GM04503 (cell line): Measurements from ENCODE around the gene UBE2E2.

Experiments
- DNase-seq: peaks from one replicate; pipeline ENCODE4 v3.0.0-alpha.2; 2012; ENCODE audit warnings: low read depth

UBE2E2 gene

DNA sequence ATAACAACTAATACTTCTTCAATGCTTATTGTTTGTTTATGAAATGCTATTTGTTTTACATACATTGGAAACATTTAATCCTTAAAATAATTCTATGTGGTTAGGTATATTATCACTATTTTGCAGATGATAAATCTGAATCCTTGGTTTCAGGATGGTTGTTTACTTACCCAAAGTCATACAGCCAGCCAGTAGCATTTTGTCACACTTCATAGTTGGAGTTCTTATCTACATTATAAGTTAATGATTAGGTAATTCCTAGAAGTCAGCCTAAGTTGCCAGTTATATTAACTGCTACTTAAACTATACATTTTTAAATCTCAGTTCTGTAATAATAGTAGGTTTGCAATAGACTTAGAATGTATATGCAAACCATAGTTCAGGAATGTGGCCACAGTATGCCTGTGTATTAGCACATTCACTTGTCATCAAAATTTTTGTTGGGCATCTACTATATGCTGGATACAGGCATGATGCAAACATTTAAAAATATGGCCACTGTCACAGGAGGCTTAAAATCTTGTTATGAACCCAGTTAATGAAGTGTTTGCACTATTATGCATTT lies 187.9 kb downstream of the UBE2E2 start:
- no peak for DNase-seq

DNA sequence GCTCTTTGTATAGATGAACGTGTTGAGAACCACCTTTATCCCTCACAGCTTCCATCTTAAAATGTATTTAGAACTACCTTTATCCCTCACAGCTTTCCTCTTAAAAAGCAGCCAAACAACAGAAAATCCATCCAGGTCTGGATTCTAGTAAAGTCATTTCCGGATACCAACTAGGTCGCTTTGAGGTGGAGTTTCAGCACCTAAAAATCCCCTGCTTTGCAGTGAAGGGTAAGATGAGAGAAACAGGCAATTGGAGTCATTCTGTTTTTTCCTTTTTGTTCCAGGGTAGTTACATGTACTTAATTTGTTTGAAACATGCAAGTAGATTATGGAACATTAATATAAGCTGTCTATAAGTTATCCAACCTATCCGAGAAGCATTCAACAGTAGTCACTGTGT lies 192.0 kb downstream of the UBE2E2 start:
- no peak for DNase-seq

DNA sequence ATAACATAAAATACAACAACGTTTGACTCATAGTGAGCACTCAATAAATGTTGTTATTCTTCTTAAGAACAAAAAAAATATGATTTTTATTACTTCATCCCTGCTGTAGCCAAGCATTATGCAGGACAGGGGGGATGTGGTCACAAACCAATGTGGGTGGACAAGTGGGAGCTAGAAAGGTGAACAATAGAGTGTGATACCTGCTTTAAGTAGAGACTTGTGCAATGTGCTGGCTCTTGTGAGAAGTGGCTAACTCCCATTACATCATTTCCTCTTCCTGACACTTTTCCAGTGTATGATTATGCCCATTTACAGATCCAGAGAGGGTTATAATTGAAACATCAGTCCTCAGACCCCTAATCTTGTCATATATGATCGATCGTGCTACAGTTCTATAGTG lies 193.6 kb downstream of the UBE2E2 start:
- DNase-seq, result no peak

DNA sequence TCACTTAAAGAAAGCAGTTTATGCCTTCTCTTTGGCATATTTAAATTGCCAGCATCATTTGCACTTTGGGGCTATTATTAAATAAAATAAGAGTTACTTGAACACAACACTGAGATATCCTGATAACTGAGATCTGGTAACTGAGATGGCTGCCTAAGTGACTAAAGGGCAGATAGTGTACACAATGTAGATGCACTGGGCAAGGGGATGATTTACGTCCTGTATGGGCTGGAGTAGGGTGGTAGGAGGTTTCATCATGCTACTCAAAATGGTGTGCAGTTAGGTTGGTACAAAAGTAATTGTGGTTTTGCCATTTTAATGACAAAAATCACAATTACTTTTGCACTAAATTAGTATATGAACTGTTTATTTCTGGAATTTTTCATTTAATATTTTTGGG lies 196.1 kb downstream of the UBE2E2 start:
- no peak for DNase-seq

DNA sequence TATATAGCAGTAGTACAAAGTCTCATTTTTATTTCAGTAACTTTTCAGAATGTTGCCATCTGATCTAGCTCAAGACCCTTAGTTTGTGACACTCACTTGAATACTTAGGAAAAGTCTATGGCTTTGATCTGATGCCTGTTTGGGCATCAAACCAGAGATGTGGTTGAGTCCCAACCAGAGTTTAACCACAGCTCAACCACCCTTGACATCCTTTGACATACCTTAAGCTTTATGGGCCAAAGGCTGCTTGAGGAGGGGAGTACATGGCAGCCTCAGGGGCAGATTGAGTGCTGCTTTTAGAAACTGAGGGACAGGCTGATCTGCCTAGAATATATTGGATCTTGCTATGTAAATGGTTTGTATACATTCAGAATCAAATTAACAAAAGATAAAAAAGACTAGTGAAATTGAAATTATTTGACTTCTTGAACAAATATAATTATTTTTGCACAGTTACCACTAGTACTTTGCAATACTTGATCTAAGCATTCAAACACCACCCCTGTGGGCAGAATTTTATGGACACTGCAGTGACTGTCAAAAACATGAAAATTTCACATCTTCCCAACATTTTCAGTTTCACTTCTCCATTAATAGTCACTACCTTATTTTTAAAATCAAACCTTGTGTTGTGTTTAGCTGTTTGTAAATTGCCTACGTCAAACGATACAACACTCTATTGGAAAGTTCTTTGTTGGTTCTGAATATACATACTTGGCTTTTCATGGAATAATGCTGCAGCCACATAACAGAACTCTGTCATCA lies 199.8 kb downstream of the UBE2E2 start:
- no peak for DNase-seq

DNA sequence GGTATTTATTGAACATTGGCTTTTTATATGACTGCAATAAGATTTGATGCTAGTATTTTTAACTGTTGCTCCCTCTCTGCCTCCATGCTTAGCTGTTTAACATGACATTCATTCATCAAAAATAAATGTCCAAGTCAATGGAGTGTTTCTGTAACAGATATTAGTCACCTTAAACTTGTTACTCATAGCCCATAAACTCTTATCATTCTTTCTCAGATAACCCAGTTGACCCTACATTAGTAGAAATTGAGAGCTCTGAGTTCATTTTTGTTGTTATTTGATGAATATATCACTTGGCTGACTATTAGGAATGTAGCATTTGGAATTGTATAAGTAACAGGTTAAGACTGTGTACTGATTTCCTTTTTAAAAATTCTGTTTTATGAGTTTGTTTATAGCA lies 201.1 kb downstream of the UBE2E2 start:
- no peak for DNase-seq

DNA sequence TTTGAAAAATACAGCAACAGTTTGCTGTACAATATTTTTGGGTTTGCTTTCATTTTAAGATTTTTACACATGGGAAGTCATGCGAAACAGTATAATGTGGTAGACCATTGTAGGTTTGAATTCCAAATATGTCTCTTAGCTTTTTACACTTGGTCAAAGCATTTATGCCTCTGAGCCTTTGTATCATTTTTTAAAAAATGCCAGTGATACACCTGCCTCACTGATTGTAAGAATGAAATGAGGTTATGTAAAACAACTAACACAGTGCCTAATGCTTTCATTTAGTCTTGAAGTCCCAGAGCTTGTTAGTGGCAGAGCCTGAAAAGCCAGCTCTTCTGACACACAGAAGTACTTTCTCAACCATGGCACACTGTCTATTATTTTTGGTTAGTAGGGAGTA lies 202.0 kb downstream of the UBE2E2 start:
- DNase-seq, result no peak

DNA sequence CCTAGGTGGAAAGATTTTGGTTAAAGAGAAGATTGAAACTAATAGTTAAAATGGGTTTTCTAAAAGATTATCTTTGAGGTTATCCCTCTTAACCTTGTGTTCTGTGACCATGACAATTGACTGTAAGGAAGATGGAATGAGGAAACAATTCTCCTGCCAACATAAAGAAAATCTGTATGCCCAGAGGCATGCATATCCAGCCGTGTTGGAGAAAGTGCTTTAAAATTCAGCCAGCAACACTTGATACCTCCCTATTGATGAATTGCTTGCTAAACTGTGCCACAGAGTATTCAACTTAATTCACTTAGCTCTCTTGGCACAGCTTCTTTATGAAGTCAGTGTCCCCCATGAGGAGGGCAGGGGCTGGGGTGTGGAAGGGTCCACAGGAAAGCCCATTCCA lies 203.5 kb downstream of the UBE2E2 start:
- no peak for DNase-seq

DNA sequence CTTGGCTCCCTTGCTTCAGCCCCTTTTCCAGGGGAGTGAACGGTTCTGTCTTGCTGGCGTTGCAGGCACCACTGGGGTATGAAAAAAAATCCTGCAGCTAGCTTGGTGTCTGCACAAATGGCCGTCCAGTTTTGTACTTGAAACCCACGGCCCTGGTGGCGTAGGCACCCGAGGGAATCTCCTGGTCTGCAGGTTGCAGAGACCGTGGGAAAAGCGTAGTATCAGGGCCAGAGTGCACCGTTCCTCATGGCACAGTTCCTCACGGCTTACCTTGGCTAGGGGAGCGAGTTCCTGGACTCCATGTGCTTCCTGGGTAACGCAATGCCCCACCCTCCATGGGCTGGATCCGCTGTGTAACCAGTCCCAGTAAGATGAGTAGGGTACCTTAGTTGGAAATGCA lies 214.9 kb downstream of the UBE2E2 start:
- DNase-seq, result no peak

DNA sequence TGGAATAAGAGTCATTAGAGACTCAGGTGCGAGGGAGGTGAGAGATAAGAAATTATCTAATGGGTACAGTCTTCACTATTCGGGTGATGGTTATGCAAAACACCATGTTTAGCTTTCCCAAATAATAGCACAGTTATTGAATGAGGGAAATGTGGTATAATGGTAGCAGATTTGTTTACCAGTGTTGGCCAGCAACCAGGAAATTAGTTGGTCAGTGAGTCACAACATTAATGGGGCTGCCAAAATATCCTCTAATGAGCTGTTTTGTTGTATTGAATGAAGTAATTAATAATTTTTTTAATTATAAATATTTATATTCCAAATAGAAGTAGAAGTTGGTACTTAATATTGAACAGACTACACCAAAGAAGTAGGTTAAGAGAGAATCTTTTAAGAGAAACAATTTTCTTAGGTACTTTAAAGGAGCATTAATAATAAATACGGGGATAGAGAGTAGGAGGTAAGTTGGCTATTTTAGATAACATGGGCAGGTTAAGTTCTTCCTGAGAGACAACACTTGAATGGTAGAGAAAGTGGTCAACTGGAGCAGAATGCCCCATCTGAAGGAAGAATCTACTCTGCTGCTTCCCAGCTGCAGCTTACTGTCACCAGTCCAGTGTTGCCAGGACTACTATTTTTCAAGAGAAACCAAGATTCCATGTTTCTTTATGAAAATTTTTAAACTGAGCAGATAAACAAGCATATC lies 218.8 kb downstream of the UBE2E2 start:
- no peak for DNase-seq

DNA sequence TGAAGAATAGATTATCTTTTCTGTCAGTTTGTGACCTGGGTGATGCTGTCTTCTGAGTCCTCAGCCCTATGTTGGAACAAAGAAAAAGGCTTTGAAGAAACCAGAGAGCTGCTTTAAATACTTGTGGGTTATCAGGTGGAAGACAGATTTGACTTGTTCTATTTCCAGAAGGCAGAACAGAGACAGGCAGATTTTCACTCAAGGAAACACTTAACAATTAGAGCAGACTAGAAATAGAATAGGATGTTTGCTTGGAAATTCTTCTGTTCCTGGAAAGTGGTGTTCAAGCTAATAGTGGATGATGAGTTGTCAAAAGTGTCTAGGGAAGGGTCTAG lies 219.4 kb downstream of the UBE2E2 start:
- no peak for DNase-seq

DNA sequence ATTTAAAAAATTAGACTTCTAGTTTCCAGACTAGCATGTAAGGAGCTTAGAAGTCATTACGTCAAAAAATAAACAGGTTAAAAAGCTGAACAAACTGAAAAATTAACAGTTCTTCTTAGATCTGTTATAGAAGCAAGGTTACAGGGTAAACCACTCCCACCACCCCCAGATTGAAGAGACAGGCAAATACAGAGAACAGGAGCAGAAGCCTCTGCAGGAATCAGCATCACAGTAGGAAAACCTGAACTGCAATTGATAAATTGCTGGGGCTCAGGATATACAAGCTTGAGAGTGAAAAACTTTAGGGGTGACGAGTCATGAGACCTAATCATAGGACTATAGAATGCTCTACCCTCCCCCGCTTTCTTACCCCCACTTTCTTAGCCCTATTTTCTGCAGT lies 222.3 kb downstream of the UBE2E2 start:
- DNase-seq, result no peak

DNA sequence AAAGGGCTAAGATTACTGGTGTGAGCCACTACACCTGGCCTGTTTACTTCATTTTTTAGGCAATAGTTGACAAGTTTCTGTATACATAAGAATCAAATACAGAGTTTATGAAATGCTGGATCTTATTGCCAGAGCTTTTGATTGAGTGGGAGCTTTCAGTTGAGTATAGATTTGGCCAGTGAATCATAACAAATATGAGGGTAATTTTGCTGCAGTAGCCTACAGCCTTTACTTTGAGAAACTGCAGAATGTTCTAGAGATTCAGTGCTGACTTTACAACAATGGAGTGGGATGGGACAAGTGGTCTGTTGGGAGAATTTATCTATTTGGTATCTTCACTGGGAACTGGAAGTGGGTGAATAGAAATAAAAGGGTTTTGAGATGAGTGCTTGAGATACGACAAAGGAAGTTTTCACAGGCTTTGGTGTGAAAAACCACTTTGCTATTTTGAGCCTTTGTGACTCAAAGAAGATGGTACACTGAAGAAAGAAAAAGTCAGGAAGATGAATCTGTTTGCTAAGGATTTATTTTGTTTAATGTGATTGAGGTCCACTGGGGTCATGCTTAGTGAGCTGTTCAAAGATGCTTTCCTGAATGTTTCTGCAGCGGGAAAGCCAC lies 227.8 kb downstream of the UBE2E2 start:
- no peak for DNase-seq

DNA sequence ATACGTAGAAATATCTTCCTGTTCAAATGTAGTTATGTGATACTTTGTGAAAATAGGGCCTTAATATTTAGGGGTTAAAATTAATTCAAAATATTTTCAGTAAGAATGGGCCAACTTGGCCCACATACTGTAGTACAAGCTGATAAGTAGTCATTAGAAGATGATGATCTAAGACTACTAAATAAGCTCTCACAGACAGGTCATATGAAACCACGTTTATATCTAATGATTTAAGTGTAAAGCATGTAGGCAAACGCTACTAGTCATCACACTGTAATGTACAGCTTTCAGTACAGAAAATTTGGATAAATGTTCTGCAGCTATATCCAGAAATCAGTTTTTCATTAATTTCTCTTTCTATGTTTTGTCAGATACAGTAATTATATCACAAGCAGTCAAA lies 228.6 kb downstream of the UBE2E2 start:
- no peak for DNase-seq

DNA sequence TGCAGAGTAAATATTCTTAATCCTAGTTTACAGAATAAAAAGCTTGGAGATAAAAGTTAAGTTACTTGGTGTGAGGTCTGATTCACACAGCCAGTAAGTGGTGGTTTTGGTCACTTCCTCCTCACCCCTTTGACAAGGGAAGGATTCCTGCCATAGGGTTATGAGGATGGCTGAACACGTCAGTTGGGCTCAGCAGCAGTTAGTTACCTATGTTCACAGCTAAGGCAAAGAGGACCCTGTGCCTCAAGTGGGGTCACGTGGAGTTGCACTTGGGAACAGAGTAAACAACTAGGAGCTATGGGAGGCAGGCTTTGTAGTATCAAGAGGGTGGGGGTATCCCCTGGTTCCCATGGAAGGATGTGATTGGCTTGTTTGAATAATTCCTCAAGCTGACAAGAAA lies 232.2 kb downstream of the UBE2E2 start:
- no peak for DNase-seq

DNA sequence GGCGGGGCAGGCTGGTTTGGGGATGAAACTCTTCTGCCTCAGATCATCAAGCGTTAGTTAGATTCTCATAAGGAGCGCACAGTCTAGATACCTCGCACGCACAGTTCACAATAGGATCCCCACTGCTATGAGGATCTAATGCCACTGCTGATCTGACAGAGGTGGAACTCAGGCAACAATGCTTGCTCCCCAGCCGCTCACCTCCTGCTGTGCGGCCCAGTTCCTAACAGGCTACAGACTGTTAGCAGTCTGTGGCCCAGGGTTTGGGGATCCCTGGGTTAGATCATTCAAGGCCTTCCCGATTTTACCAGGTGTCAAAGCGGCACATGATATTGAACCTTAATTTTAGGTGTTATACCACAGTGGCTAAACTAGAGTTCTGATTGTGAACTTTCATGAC lies 232.8 kb downstream of the UBE2E2 start:
- no peak for DNase-seq

DNA sequence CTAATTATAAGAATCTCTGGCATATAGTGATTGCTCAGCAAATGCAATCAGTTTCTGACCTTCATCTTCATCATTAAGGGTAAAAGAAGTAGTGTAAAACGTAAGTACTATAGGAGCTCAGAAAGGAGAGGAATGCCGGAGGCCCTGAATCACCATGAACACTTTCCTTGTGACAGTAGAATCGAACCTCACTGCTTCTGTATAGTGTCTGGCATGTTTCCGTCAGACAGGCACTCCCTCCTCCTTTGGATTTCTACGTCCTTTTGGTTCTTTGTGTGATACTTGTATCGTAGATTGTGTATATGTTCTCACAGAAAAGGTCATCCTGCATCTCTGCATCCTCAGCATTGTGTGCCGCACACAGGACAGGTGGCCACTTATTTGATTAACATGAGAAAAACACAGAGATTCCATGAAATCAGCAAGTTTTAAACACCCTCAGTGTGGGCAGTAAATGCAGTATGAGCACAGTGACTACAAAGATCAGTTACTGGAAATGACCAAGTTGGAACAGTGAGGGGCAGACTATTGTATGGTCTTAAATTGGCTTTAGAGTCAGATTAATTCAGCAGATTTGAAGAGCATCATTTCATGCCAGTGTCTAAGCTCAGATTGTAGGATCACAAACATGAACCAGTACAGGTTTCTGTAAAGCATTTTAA lies 234.5 kb downstream of the UBE2E2 start:
- DNase-seq, result no peak

DNA sequence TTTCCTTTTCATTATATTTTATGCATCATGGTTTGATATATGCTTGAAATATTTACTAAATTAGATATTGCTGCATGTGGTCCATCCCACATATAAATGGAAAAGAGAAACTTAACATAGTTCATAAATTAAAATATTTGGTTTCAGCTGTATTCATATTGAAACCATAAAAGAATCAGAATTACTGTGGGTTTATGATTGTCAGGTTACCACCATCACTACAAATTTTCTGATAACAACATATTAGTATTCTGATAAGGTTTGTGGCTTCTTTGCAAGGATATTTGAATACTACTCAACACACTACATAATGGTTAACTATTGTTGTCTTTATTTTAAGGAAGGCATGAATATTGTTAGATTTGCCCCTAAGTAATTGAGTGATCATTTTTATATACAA lies 235.5 kb downstream of the UBE2E2 start:
- DNase-seq, result no peak

DNA sequence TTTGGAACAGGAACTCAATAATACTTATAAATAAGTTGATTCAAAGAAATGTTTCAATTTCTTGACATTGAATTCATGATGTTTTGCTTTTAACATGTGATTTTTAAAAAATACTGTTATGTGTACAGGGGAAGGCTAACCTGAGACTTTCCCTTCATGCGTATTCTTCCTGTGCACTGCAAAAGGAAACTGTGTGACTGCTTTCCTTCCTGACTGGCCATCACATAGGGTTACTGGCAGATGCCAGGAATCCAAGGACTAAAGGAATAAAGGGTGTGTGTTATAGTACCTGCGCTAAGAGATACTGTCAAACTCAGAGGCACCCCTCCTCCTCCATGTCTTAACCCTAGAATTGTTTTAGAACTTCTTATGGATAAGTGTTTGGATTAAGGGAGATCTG lies 236.0 kb downstream of the UBE2E2 start:
- DNase-seq, result no peak

DNA sequence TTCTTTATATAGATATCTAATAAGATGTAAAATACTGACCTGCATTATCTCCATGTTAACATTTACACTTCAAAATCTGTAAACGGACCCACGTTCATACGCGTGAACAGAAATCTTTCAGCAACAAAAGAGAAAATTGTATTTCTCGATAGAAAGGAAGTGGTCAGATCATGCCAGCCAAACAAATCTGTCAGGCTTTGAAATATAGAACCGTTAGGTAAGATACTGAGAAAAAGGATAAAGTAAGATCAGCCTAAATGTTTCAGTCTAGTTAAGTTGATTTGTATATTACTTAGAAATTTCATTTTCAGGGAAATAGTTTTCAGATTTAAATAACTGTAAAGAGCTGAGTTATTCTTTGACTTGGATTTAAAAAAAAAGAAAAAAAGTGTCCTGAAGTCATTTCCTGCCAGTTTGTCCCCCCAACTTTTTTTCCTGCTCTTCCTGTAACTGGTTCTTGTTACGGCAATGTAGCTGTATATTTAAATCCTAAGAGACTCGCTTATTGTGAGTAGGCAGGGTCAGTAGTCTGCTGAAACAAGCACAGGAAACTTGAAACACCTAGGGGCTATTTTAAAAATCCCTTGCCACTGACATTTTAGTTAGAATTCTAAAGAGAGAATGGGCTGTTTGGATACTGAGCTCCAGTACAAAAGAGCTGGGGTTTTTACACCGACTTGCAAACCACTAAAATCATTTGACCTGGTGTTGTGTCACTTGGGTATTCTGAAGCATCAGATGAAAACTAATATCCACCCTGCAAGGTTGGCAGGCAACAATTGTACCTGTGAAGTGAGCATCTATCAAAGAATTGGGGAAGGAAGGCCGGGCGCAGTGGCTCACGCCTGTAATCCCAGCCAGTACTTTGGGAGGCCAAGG lies 237.5 kb downstream of the UBE2E2 start:
- no peak for DNase-seq

DNA sequence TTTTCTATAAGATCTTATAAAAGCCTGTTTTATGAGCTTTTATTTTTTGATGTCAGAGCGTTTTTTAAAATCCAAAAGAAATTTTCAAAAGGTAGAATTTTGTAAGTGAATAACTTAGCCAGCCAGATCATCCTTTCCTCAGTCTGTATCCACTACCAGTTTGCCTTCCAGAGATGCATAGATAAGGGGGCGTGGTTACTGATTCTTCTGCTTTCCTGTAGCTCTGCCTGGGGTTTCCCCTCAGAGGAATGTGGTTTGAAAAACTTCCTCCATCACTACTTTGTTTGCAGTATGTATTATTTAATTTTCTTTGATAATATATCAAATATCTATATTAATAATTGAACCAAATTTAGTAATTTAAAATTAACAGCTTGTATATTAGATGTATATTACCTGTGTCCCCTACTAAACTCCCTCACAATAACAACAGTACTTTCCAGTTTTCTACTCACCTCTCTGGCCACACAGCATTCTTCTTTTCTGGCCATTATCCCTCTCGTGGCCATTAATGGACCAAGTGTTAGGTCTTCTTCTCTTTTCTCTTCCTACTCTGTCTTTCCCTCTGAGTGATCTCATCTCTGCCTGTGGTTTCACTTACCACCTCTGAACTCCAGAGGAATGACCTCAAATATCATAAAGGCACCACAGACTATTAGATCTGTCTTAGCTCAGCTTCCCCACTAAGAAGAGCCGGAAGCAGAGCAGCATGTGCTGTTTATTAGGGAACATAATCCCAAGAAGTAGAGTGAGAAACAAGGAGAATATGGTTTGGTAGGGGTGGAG lies 239.7 kb downstream of the UBE2E2 start:
- DNase-seq, result no peak
